DND-41 (cell line): ENCODE results near the gene SEC11C.
"Not testable (repeated sequence)": the region's sequence is repeated elsewhere in the genome, so short reads cannot be mapped to it uniquely, and the experiment has no call there.

Experiments
- CTCF ChIP-seq: IDR thresholded peaks from 2 replicates; pipeline ENCODE4 v1.5.1; 2012; ENCODE audit warnings: borderline replicate concordance, low read length, moderate library complexity, mild to moderate bottlenecking; ENCODE audit not compliant: poor library complexity, severe bottlenecking; ENCODE audit errors: extremely low read depth
- EZH2 ChIP-seq: IDR thresholded peaks from 3 replicates; pipeline ENCODE4 v1.6.1; 2012; ENCODE audit warnings: borderline replicate concordance, low read depth, mild to moderate bottlenecking, moderate library complexity, low read length, inconsistent platforms; ENCODE audit not compliant: severe bottlenecking

DNA sequence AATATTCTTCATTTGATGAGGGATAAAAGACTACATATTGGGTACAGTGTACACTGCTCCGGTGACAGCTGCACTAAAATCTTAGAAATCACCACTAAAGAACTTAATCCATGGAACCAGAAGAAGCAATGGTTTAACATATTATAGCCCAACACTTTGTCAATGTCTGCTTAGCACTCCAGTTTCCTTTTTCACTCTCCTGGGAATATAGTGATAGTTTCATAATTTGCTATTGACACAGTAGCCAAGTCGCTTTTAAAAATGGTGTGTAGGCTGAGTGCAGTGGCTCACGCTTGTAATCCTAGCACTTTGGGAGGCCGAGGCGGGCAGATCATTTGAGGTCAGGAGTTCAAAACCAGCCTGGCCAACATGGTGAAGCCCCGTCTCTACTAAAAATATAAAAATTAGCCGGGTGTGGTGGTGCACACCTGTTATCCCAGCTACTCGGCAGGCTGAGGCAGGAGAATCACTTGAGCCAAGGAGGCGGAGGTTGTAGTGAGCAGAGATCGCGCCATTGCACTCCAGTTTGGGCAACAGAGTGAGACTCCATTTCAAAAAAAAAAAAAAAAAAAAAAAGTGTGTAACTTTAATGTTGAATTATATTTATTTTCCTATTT lies 3.2 kb downstream of the SEC11C start:
- TF ChIP-seq EZH2, CTCF: not testable (repeated sequence)
